Esophagus squamous epithelium (tissue), 4 donors: ENCODE data around the gene CARD11.

Source experiments
- POLR2A ChIP-seq, 4 donors: fragments of 450-650 bp; IDR thresholded peaks; one replicate each; pipeline ENCODE4 v1.6.1; 2017; ENCODE audit warnings: antibody characterized with exemption in 4 of 4, mild to moderate bottlenecking in 4 of 4, moderate library complexity in 3 of 4
- TF ChIP-seq, protein P1 (sequence below), 6 experiments: fragments of 450-650 bp in 4 of 6; fragments of 200-600 bp in 2 of 6; sonication (generic) in 2 of 6; IDR thresholded peaks; one replicate each; pipeline ENCODE4 v1.5.1; 2016 to 2019; ENCODE audit warnings: antibody characterized with exemption in 6 of 6, mild to moderate bottlenecking in 4 of 6, moderate library complexity in 4 of 6

DNA sequence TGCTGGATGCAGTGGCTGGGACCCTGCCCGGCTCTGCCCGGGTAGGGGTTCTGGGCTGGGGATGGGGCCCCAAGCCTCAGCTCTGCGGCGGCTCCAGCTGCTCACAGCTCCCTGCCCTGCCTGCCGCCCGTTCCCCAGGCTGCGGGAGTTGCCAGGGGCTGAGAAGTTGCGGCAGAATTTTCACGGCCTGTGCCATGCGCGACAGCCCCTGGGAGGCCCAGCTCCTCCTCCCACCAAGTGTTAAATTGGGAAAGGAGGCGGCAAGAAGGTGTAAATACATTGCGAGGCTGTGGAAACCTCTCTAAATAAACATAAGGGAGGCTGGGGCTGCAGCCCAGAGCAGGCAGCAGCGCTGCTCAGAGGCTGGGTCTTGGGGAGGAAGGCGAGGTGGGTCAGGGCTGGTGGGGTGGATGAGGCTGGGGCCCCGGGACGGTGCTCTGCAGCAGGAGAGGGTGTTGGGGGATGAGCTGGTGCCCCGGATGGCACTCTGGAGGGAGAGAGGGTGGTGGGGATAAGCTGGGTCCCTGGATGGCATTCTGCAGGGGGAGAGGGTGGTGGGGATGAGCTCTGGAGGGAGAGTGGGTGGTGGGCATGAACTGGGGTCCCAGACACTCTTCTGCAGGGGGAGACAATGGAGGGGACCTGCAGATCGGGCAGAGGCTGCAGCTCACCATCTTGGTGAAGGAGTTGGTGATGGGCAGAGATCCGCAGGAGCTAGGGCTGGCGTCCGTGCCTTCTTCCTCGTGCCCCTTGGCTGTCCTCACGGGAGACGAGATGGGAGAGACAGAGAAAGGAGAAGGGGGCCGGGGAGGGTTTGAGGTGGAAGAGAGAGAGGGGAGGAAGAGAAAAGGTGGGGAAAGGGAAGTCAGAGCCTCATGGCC lies 114.1 kb downstream of the CARD11 start:
- TF ChIP-seq POLR2A (IDR thresholded peaks at IDR 0.05), result no peak
- TF ChIP-seq, protein P1, sequence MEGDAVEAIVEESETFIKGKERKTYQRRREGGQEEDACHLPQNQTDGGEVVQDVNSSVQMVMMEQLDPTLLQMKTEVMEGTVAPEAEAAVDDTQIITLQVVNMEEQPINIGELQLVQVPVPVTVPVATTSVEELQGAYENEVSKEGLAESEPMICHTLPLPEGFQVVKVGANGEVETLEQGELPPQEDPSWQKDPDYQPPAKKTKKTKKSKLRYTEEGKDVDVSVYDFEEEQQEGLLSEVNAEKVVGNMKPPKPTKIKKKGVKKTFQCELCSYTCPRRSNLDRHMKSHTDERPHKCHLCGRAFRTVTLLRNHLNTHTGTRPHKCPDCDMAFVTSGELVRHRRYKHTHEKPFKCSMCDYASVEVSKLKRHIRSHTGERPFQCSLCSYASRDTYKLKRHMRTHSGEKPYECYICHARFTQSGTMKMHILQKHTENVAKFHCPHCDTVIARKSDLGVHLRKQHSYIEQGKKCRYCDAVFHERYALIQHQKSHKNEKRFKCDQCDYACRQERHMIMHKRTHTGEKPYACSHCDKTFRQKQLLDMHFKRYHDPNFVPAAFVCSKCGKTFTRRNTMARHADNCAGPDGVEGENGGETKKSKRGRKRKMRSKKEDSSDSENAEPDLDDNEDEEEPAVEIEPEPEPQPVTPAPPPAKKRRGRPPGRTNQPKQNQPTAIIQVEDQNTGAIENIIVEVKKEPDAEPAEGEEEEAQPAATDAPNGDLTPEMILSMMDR (IDR thresholded peaks at IDR 0.05), result no peak
